GM13977 (cell line): Measurements from ENCODE around the gene OR52B6.
A peak's percentile ranks its signal among the peaks of the same experiment; 100 is the strongest.

Experiments used
- DNase-seq: peaks from one replicate; pipeline ENCODE4 v3.0.0; 2012; ENCODE audit warnings: low spot score
- in situ Hi-C: fragments of 300-500 bp; cut with MboI; formaldehyde crosslinking; loops from one replicate; pipeline ENCODE4 v1.12.0; 2022; ENCODE audit warnings: low sequenced_read_pairs, low pct_unique_long_range_greater_than_20kb, mixed read lengths, inconsistent platforms; ENCODE audit not compliant: unreplicated experiment
- TF ChIP-seq, protein P1 (sequence below): IDR thresholded peaks from 2 replicates; pipeline ENCODE4 v1.5.1; 2012; ENCODE audit warnings: mild to moderate bottlenecking, control low read depth; ENCODE audit not compliant: insufficient read depth; ENCODE audit errors: extremely low read depth, missing control alignments

OR52B6 gene

DNA sequence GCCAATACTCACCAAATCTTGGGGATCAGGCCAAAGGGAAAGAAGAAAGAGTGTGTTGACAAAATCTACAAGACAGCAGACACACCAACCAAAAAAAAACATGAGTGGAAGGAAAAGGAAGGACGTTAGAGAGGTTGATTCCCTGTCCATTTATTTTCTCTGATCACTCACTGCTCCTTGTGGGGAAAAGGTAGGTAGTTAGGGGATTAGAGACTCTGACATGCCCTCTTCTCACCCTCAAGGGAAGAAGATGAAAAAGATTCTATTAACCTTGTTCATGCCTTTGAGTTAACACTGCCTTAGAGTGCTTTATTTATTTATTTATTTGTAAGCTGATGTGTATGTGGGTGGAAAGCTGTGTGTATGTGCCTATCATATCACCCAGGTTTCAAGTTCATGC is 32.2 kb upstream of the OR52B6 start, which contains the start of gene OR52H1:
Gene OR52H1, minus strand, starts transcription at position 101 of the 400 bp plus-strand sequence. CDS start 3,035 bp downstream, outside the sequence.
- in situ Hi-C loops = no loop called here
- no peak for DNase-seq
- TF ChIP-seq, protein P1, sequence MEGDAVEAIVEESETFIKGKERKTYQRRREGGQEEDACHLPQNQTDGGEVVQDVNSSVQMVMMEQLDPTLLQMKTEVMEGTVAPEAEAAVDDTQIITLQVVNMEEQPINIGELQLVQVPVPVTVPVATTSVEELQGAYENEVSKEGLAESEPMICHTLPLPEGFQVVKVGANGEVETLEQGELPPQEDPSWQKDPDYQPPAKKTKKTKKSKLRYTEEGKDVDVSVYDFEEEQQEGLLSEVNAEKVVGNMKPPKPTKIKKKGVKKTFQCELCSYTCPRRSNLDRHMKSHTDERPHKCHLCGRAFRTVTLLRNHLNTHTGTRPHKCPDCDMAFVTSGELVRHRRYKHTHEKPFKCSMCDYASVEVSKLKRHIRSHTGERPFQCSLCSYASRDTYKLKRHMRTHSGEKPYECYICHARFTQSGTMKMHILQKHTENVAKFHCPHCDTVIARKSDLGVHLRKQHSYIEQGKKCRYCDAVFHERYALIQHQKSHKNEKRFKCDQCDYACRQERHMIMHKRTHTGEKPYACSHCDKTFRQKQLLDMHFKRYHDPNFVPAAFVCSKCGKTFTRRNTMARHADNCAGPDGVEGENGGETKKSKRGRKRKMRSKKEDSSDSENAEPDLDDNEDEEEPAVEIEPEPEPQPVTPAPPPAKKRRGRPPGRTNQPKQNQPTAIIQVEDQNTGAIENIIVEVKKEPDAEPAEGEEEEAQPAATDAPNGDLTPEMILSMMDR = no peak

DNA sequence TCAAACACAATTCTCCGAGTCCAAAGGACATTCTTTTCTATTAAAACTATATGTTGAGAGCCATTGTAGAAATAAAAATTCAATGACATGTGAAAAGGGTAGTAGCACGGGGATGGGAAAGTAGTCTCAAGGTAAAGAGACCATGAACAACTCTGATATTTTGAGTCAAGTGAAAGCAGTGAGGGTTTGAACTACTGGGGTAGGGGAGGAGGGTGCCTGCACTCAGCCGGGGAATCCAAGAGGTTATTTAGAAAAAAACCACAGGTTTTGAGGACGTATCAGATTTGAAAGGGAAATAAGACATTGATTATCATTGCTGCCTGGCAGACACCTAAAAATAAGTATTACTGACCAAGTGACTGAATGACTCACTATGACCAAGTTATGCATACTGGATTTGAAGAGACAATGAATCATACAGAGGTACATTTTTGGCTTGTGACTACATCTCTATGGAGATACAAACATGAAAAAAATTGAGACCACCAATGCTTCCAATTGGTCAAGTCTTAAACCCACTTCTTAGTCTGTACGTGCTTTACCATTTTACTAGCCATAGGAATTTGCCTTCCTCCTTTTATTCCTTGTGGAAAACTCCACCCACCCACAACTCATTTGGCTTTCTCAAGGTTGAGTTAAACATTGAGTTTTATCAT is 30.1 kb upstream of the OR52B6 start:
- peak; percentile 21 for DNase-seq
- TF ChIP-seq, protein P1 = no peak
- in situ Hi-C loops = no loop called here

- in situ Hi-C loops = no loop called here
- TF ChIP-seq, protein P1 = peak; percentile 10
- no peak for DNase-seq
Observed at GRCh38 chr11:5553343-5553742, 27.3 kb upstream of the OR52B6 start.

GRCh38 chr11:5556596-5557188 is 24.0 kb upstream of the OR52B6 start:
- in situ Hi-C loops = no loop called here
- DNase-seq = no peak
- TF ChIP-seq, protein P1 = no peak

DNA sequence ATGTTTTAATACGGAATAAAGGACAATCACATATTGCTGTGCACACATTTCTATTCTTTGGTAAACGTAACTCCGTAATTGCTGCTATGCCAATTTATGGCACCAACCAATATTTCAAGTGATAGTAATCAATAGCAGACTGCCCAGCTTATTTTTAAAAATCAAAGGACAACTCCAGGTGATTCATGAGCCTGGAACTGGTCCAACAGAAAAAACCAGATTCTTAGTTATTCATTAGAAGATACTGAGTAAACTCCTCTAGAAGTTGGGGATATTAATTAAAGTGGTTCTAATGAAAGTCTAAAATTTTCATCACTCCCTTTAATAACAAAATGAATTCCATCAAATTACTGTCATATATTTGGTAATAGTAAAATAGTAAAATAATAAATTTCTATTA is 22.9 kb upstream of the OR52B6 start:
- no peak for DNase-seq
- in situ Hi-C loops = no loop called here
- TF ChIP-seq, protein P1 = no peak

DNA sequence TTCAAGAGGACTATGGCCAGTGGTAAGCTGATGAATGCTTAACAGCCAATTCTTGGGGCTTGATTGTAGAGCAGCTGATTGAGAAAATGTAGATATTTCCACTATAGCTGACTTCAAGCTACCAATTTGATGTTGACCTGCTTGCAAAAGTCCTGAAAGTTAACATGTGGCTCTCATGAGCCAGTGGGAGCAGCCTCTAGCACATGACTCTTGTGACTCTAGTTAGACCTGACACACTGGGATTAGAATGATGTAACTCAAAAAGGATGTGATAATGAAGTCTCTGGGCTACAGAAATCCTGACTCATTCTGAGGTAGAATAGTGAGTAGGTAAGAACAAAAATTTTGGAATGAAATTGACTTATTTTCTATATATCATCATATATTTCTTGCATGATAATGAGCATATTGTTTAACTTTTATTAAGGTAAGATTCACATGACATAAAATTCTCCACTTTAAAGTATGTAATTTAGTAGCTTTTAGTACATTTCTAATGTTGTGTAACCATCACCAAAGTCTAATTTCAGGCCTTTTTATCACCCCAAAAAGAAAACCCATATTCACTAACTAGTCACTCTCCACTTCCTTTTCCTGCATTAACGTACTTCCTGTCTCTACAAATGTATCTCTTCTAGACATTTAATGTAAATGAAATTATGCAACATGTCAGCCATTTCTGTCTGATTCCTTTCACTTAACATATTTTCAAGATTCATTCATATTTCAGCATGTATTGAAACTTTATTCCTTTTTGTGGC is 16.2 kb upstream of the OR52B6 start:
- DNase-seq = no peak
- in situ Hi-C loops = no loop called here
- TF ChIP-seq, protein P1 = no peak
